Sigmoid colon (tissue), 7 donors: Measurements from ENCODE around the gene NXPE1. TPM values are rescaled to one million over a fixed set of nuclear protein-coding genes. Genes with fewer than 3 reads are reported as not detected.

ENCODE experiments used
- DNase-seq: peaks from one replicate; pipeline ENCODE4 v3.0.0-alpha.2; 2019
- H3K27ac ChIP-seq, 4 donors: fragments of 200-600 bp; sonication (generic); one replicate each; pipeline ENCODE4 v1.5.1; 2016 to 2019; ENCODE audit warnings: mild to moderate bottlenecking in 1 of 4
- H3K27me3 ChIP-seq, 3 donors: fragments of 200-600 bp; sonication (generic); one replicate each; pipeline ENCODE4 v1.5.1; 2019; ENCODE audit warnings: mild to moderate bottlenecking in 1 of 3
- H3K36me3 ChIP-seq, 4 donors: fragments of 200-600 bp; sonication (generic); one replicate each; pipeline ENCODE4 v1.5.1; 2016 to 2019
- H3K4me1 ChIP-seq, 4 donors: fragments of 200-600 bp; sonication (generic); one replicate each; pipeline ENCODE4 v1.5.1; 2017 to 2019
- H3K4me3 ChIP-seq, 4 donors: fragments of 200-600 bp; sonication (generic); one replicate each; pipeline ENCODE4 v1.5.1; 2017 to 2019; ENCODE audit warnings: mild to moderate bottlenecking in 2 of 4, moderate library complexity in 1 of 4
- H3K9me3 ChIP-seq, 4 donors: fragments of 200-600 bp in 3 of 4; sonication (generic) in 3 of 4; one replicate each; pipeline versions ENCODE4 v1.5.1 to v1.6.1; 2013 to 2019
- EP300 ChIP-seq, 4 donors: sonication (generic); formaldehyde crosslinking; IDR thresholded peaks; one replicate each; pipeline ENCODE4 v1.6.1; 2017; ENCODE audit warnings: antibody characterized with exemption in 4 of 4
- POLR2A ChIP-seq, 2 donors: fragments of 450-650 bp; IDR thresholded peaks; one replicate each; pipeline ENCODE4 v1.6.1; 2016; ENCODE audit warnings: antibody characterized with exemption in 2 of 2, mild to moderate bottlenecking in 2 of 2, moderate library complexity in 2 of 2
- POLR2AphosphoS5 ChIP-seq, 4 donors: sonication (generic); formaldehyde crosslinking; IDR thresholded peaks; one replicate each; pipeline ENCODE4 v1.6.1; 2017; ENCODE audit warnings: antibody characterized with exemption in 4 of 4
- WGBS, 2 donors: extraction: QIAGEN DNeasy Blood & Tissue Kit; methylation state at CpG; one replicate each; pipeline ENCODE4 v1.1.7; 2013; 5-methylcytosine and 5-hydroxymethylcytosine counted together
- intact Hi-C: fragments of 100-400 bp; cut with DNase I; formaldehyde crosslinking; loops from one replicate; pipeline ENCODE4 v1.15.1; 2023
- polyA plus RNA-seq, 3 donors: library from polyadenylated mRNA; stranded (reverse); fragments of 200-250 nt; gene quantifications; one replicate each; pipeline ENCODE4 v1.2.3, GENCODE V29; 2013
- small RNA-seq, 3 donors: library from RNA; depleted of rRNA; stranded (forward); fragments of <200 nt; gene quantifications; one replicate each; pipeline ENCODE3, GENCODE V24; 2016
- total RNA-seq, 4 donors: library from RNA; depleted of rRNA; stranded (reverse); fragments of >200 nt; gene quantifications; one replicate each; pipeline ENCODE4 v1.1.0, GENCODE V29; 2016
- TF ChIP-seq, protein P1 (sequence below), 4 experiments: fragments of 450-650 bp in 3 of 4; fragments of 200-600 bp in 1 of 4; IDR thresholded peaks; one replicate each; pipeline ENCODE4 v1.5.1; 2016 to 2019; ENCODE audit warnings: antibody characterized with exemption in 4 of 4, mild to moderate bottlenecking in 3 of 4, moderate library complexity in 2 of 4
- donor health status: healthy with polysubstance abuse.
- donor health status: Bipolar disorder and iron deficiency.
- donor health status: healthy.

Gene NXPE1
- total and polyA plus RNA-seq, 7 donors, result 3.3 to 36.3 (median 15.6) TPM; not detected in 3

DNA sequence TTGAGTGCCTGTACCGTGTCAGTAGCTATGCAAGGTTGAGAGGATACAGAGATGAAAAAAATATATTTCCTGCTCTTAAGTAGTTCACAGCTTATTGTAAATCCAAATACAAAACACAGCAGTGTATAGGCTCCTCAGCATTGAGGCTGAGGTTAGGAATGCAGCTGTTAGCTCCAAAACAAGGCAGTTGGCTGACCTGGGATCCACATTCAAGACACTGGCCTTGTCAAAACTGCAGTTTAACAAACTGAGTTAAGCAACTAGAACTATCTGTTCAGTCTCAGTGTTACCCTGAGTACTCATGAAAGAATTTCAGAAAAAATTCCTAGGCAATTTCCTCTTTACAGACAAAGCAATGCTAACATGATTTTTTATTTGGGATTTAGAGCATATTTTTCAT, 77.6 kb downstream of the NXPE1 start:
- Histone ChIP-seq H3K9me3 (no peaks in the 10 kb centered on the region), H3K36me3 (no peaks in the 10 kb centered on the region), H3K27me3 (no peaks in the 10 kb centered on the region), H3K4me1 (peaks cover 0 to 42% (median 34%) of the 10 kb centered on the region in 4 donors), H3K4me3 (no peak overlapping the region), H3K27ac (peak overlapping the region in 3 of 4 donors; percentile 29 to 49 (median 31))
- 63 to 85% methylated on average over 1 of the region's 1 CpG for WGBS, 2 donors
- TF ChIP-seq POLR2AphosphoS5 (IDR thresholded peaks at IDR 0.05) (peak in 3 of 4 donors; percentile 5 to 62 (median 52)), EP300 (IDR thresholded peaks at IDR 0.05) (no peak)
- intact Hi-C loops, result no loop called here
- DNase-seq, result no peak

DNA sequence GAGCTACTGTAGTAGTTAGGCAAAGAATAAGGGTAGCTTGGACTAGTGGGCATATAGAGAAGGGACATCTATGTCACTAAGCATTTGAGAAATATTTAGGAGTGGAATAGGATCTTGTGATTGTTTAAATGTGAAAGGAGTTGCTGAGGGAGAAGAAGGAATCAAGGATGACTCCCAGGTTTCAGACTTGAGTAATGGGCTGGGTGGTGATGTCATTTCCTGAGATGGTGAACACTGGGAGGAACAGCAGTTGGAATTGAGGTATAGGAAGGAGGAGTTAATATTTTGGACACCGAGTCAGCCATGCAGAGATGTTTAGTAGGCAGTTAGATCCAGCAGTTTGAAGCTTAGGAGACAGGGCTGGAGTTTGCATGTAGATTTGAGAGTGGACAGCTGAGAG, 80.3 kb downstream of the NXPE1 start:
- WGBS, 2 donors, result 89 to 92% methylated on average over 1 of the region's 1 CpG
- TF ChIP-seq, protein P1, sequence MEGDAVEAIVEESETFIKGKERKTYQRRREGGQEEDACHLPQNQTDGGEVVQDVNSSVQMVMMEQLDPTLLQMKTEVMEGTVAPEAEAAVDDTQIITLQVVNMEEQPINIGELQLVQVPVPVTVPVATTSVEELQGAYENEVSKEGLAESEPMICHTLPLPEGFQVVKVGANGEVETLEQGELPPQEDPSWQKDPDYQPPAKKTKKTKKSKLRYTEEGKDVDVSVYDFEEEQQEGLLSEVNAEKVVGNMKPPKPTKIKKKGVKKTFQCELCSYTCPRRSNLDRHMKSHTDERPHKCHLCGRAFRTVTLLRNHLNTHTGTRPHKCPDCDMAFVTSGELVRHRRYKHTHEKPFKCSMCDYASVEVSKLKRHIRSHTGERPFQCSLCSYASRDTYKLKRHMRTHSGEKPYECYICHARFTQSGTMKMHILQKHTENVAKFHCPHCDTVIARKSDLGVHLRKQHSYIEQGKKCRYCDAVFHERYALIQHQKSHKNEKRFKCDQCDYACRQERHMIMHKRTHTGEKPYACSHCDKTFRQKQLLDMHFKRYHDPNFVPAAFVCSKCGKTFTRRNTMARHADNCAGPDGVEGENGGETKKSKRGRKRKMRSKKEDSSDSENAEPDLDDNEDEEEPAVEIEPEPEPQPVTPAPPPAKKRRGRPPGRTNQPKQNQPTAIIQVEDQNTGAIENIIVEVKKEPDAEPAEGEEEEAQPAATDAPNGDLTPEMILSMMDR (IDR thresholded peaks at IDR 0.05), result no peak
- TF ChIP-seq POLR2A (IDR thresholded peaks at IDR 0.05) (no peak), EP300 (IDR thresholded peaks at IDR 0.05) (no peak), POLR2AphosphoS5 (IDR thresholded peaks at IDR 0.05) (no peak)
- H3K9me3 ChIP-seq, result no peaks in the 10 kb centered on the region
- H3K36me3 ChIP-seq, result no peaks in the 10 kb centered on the region
- intact Hi-C loops, result no loop called here
- no peak overlapping the region for H3K27ac ChIP-seq
- no peaks in the 10 kb centered on the region for H3K27me3 ChIP-seq
- H3K4me3 ChIP-seq, result no peak overlapping the region
- no peak for DNase-seq
- peaks cover 0 to 42% (median 34%) of the 10 kb centered on the region in 4 donors for H3K4me1 ChIP-seq

DNA sequence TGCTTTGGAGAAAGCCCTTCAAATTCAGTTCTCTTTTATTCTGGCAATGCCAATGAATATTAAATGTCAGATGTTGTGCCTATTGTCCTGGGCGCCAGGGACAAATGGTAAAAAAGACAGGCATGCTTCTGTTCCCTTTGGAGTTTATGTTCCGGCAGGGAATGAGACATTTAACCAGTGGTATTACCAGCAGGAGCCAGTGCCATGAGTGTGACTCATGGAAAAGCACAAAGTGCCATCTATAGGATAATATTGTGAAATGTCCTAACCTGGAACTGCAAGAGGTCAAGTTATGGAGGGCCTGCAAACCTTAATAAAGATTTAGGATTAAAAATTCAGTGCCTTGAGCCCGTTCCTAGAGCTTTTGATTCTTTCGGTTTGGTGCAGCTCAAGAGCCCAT, 80.9 kb downstream of the NXPE1 start:
- peaks cover 0 to 42% (median 34%) of the 10 kb centered on the region in 4 donors for H3K4me1 ChIP-seq
- H3K36me3 ChIP-seq, result no peaks in the 10 kb centered on the region
- H3K27me3 ChIP-seq, result no peaks in the 10 kb centered on the region
- H3K4me3 ChIP-seq, result no peak overlapping the region
- WGBS, 2 donors, result 76% methylated on average over 4 of the region's 4 CpGs
- DNase-seq, result no peak
- no peak for TF ChIP-seq POLR2AphosphoS5 (IDR thresholded peaks at IDR 0.05)
- TF ChIP-seq, protein P1 (IDR thresholded peaks at IDR 0.05), result no peak
- TF ChIP-seq POLR2A (IDR thresholded peaks at IDR 0.05), result no peak
- TF ChIP-seq EP300 (IDR thresholded peaks at IDR 0.05), result no peak
- no peaks in the 10 kb centered on the region for H3K9me3 ChIP-seq
- H3K27ac ChIP-seq, result peak overlapping the region in 2 of 4 donors; percentile 1 to 35
- intact Hi-C loops, result no loop called here

DNA sequence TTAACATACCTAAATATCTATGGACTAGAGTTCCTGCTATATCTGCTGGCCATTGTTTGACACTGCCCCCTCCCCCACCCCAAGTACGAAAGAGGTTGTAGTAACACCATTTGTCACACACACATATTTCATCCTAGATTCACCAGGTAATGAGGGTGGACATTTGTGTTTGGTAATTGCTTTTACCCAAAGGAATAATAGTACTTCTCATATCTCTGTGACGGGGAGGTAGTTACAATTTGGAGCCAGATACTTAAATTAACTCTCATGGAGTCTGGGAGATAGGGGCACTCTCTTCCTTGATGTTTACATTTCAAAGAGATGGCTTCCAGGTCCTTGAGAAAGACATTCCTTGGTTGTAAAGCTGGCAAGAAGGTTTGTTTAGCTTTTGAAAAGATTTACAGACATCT, 81.7 kb downstream of the NXPE1 start:
- Histone ChIP-seq H3K4me3 (no peak overlapping the region), H3K27me3 (no peaks in the 10 kb centered on the region), H3K4me1 (peaks cover 0 to 40% (median 32%) of the 10 kb centered on the region in 4 donors), H3K9me3 (no peaks in the 10 kb centered on the region), H3K27ac (peak overlapping the region in 2 of 4 donors; percentile 1 to 35), H3K36me3 (no peaks in the 10 kb centered on the region)
- 52 to 84% methylated on average over 2 of the region's 2 CpGs for WGBS, 2 donors
- no peak for TF ChIP-seq POLR2A (IDR thresholded peaks at IDR 0.05)
- TF ChIP-seq POLR2AphosphoS5 (IDR thresholded peaks at IDR 0.05), result peak in 2 of 4 donors; percentile 29 to 48
- intact Hi-C loops, result no loop called here
- no peak for DNase-seq

DNA sequence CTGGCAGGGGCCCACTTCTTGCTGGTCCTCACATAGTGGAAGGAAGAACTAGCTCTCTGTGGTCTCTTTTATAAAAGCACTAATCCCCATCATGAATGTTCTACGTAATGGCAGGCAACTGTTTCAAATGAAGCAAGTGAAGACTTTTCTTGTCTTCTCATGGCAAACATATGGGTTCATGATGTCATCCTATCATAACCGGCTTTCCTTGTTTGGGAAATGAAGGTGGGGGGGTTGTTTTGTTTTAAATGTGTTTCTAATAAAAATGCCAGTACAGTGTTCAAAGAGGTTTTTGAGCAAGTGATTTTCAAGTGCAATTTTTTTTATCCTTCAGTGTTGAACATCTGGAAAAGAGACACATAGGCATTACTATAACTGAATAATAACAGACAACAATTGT, 87.0 kb downstream of the NXPE1 start:
- no peak overlapping the region for H3K27ac ChIP-seq
- H3K27me3 ChIP-seq, result no peaks in the 10 kb centered on the region
- peaks cover 0 to 4% (median 1%) of the 10 kb centered on the region in 4 donors for H3K4me1 ChIP-seq
- DNase-seq, result no peak
- no peaks in the 10 kb centered on the region for H3K36me3 ChIP-seq
- no peak for TF ChIP-seq POLR2AphosphoS5 (IDR thresholded peaks at IDR 0.05)
- TF ChIP-seq, protein P1 (IDR thresholded peaks at IDR 0.05), result no peak
- TF ChIP-seq POLR2A (IDR thresholded peaks at IDR 0.05), result no peak
- TF ChIP-seq EP300 (IDR thresholded peaks at IDR 0.05), result no peak
- H3K9me3 ChIP-seq, result no peaks in the 10 kb centered on the region
- 94% methylated on average over 2 of the region's 2 CpGs for WGBS, 2 donors
- H3K4me3 ChIP-seq, result no peak overlapping the region
- intact Hi-C loops, result no loop called here

Small RNAs within 50 kb of the gene (small RNA-seq; reads per million reads assigned to genes)
- 0 reads per million in 3 donors for gene RF01210

Other genes starting within 250 kb of the NXPE1 start
- 1 to 10 TPM; 5.0 to 7.6 (median 6.4) TPM for gene C11orf71, start 159.4 kb downstream of the NXPE1 start, total RNA-seq
- gene C11orf71, start 159.4 kb downstream of the NXPE1 start, polyA plus RNA-seq, result 10 to 100 TPM in 2 of 3 donors, 1 to 10 TPM in 1; 9.6 to 16.4 (median 12.6) TPM
- 10 to 100 TPM; 20.5 to 34.4 (median 28.8) TPM for gene RBM7, start 159.2 kb downstream of the NXPE1 start, total RNA-seq
- 10 to 100 TPM; 21.3 to 36.3 (median 27.0) TPM for gene RBM7, start 159.2 kb downstream of the NXPE1 start, polyA plus RNA-seq
- gene REXO2, start 120.4 kb downstream of the NXPE1 start, total RNA-seq, result 100 to 1,000 TPM; 158 to 238 (median 200) TPM
- 10 to 100 TPM; 49.7 to 93.1 (median 55.4) TPM for gene REXO2, start 120.4 kb downstream of the NXPE1 start, polyA plus RNA-seq
- under 1 TPM in 2 of 4 donors, not detected in 2; 0.36 to 0.55 TPM for gene NXPE4, start 35.9 kb upstream of the NXPE1 start, total RNA-seq
- 10 to 100 TPM; 37.8 to 46.8 (median 42.1) TPM for gene NXPE4, start 35.9 kb upstream of the NXPE1 start, polyA plus RNA-seq
- 1 to 10 TPM in 1 of 4 donors, under 1 TPM in 2, not detected in 1; 0.36 to 1.4 (median 0.99) TPM for gene NXPE2, start 118.6 kb upstream of the NXPE1 start, total RNA-seq
- 1 to 10 TPM; 1.8 to 6.2 (median 3.5) TPM for gene NXPE2, start 118.6 kb upstream of the NXPE1 start, polyA plus RNA-seq